HCT116 (cell line): Measurements from ENCODE around the gene NACC2.

Source experiments
- EGR1 ChIP-seq: IDR thresholded peaks from 2 replicates; pipeline ENCODE4 v1.6.1; 2012; ENCODE audit warnings: low read depth
- EZH2 ChIP-seq: fragments of 200-600 bp; sonication (generic); IDR thresholded peaks from 2 replicates; pipeline ENCODE4 v1.6.1; 2017; ENCODE audit warnings: antibody characterized with exemption, mixed run types
- EZH2phosphoT487 ChIP-seq: fragments of 200-600 bp; IDR thresholded peaks from 2 replicates; pipeline ENCODE4 v1.6.1; 2018; ENCODE audit warnings: antibody characterized with exemption, borderline replicate concordance
- FOSL1 ChIP-seq: IDR thresholded peaks from 2 replicates; pipeline ENCODE4 v1.6.1; 2012; ENCODE audit warnings: low read depth
- MAX ChIP-seq: IDR thresholded peaks from 2 replicates; pipeline ENCODE4 v1.6.1; 2012
- POLR2A ChIP-seq: IDR thresholded peaks from 2 replicates; pipeline ENCODE4 v1.7.0; 2011; ENCODE audit warnings: borderline replicate concordance; ENCODE audit not compliant: insufficient read depth, insufficient read length; ENCODE audit errors: extremely low read depth
- POLR2AphosphoS5 ChIP-seq: IDR thresholded peaks from 2 replicates; pipeline ENCODE4 v1.6.1; 2011; ENCODE audit warnings: mild to moderate bottlenecking, low read depth, low read length, moderate library complexity
- RAD21 ChIP-seq: IDR thresholded peaks from 2 replicates; pipeline ENCODE4 v1.6.1; 2012; ENCODE audit warnings: low read depth, mild to moderate bottlenecking
- REST ChIP-seq: IDR thresholded peaks from 2 replicates; pipeline ENCODE4 v1.6.1; 2012; ENCODE audit warnings: low read depth
- SP1 ChIP-seq: IDR thresholded peaks from 2 replicates; pipeline ENCODE4 v1.6.1; 2012; ENCODE audit warnings: low read depth
- TCF7L2 ChIP-seq: IDR thresholded peaks from 2 replicates; pipeline ENCODE4 v1.7.0; 2011; ENCODE audit warnings: borderline replicate concordance, inconsistent platforms; ENCODE audit not compliant: insufficient read depth, insufficient read length; ENCODE audit errors: extremely low read depth
- YY1 ChIP-seq: IDR thresholded peaks from 2 replicates; pipeline ENCODE4 v1.6.1; 2011; ENCODE audit warnings: low read length, low read depth, moderate library complexity, mild to moderate bottlenecking; ENCODE audit not compliant: insufficient replicate concordance; ENCODE audit errors: extremely low read depth
- ZFX ChIP-seq: fragments of 450-650 bp; IDR thresholded peaks from 2 replicates; pipeline ENCODE4 v1.6.1; 2017
- TF ChIP-seq, protein P1 (sequence below), 3 experiments: fragments of 200-600 bp in 1 of 3; sonication (generic) in 1 of 3; IDR thresholded peaks in 2 of 3; conservative IDR thresholded peaks in 1 of 3; 2 replicates each; pipeline ENCODE4 v1.5.1; 2012 to 2017; ENCODE audit warnings: low read depth in 2 of 3, low read length in 2 of 3, antibody characterized with exemption in 1 of 3, borderline replicate concordance in 1 of 3, control low read depth in 1 of 3, mild to moderate bottlenecking in 1 of 3, mixed read lengths in 1 of 3, mixed run types in 1 of 3, moderate library complexity in 1 of 3; ENCODE audit not compliant: insufficient read depth in 1 of 3

DNA sequence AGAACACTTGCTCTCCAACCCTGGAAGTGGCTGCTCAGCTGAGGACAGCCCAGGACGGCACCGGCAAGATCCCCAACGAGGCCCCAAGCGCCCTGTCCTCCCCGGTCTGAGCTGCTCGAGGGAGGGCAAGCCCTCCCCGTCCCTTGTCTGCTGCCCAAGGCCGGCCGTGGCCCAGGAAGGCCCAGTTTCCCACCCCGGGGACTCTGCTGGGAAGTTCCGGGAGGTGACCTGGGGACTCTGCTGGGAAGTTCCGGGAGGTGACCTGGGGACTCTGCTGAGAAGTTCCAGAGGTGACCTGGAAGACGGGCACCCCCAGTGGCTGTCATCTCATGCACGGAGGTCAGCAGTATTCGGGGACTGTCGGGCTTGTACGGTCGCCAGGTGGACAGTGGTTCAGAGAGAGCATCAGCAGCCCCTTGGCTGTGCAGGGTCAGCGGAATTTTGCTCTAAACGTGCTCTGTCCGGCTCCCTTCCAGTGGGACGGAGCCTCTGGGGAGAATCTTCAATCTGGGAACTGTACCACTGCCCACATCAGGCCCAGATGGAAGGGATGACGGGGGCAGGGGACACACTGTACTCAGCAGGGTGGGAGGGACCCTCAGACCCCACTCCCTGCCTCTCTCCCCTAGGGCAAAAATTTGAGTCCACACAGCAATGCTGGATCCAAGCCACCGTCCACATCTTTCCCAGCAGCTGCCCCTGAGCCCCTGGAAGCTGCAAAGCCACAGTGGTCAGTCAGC is 7.2 kb downstream of the NACC2 start:
- TF ChIP-seq, protein P1, sequence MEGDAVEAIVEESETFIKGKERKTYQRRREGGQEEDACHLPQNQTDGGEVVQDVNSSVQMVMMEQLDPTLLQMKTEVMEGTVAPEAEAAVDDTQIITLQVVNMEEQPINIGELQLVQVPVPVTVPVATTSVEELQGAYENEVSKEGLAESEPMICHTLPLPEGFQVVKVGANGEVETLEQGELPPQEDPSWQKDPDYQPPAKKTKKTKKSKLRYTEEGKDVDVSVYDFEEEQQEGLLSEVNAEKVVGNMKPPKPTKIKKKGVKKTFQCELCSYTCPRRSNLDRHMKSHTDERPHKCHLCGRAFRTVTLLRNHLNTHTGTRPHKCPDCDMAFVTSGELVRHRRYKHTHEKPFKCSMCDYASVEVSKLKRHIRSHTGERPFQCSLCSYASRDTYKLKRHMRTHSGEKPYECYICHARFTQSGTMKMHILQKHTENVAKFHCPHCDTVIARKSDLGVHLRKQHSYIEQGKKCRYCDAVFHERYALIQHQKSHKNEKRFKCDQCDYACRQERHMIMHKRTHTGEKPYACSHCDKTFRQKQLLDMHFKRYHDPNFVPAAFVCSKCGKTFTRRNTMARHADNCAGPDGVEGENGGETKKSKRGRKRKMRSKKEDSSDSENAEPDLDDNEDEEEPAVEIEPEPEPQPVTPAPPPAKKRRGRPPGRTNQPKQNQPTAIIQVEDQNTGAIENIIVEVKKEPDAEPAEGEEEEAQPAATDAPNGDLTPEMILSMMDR (IDR thresholded peaks at IDR 0.05 in 2 of 3, conservative IDR thresholded peaks at IDR 0.05 in 1 of 3; ENCODE audit: borderline replicate concordance in 1 of 3, insufficient read depth in 1 of 3, low read depth in 2 of 3, low read length in 2 of 3) = no peak
- no peak for TF ChIP-seq FOSL1
- no peak for TF ChIP-seq MAX
- no peak for TF ChIP-seq ZFX
- TF ChIP-seq POLR2A = no peak
- no peak for TF ChIP-seq POLR2AphosphoS5
- no peak for TF ChIP-seq RAD21
- TF ChIP-seq EZH2 = no peak
- no peak for TF ChIP-seq EZH2phosphoT487
- TF ChIP-seq YY1 = no peak
- TF ChIP-seq REST = no peak
- TF ChIP-seq EGR1 = no peak
- no peak for TF ChIP-seq SP1
- no peak for TF ChIP-seq TCF7L2
